ENCODE measurements around the gene ETV6. TPM values are rescaled to one million over a fixed set of nuclear protein-coding genes. Genes with fewer than 3 reads are reported as not detected.

The ETV6 gene
- total RNA-seq, 1 experiment from 2014 or later = 19.3 TPM

DNA sequence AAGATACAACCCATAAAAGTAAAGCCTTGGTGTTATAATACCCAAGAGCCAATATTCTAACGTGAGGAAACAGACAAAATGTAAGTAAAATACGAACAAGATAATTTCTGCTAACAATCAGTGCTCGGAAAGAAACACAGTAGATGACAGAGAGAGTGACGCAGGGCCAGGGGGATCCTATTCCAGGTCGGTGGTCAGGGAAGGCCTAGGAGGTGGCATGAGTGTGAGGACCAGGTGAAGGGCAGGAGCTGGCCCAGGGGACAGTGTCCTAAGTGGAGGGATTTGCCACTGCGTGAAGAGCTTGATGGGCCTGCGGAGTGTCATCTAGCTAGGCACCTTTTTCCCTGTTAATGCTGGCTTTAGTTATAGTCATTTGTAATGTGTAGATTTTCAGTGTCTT, 35.3 kb downstream of the ETV6 start:
- ChIA-PET CTCF (interaction anchor here (0.7 to 0.9 kb wide), 3 partner anchors 10 to 27 kb away, joined by 3 to 4 read pairs (median 3); no protein-coding TSS in a partner anchor), POLR2A (interaction anchor here (1.3 to 1.9 kb wide), 2 partner anchors 11 to 28 kb away, joined by 6 to 9 read pairs; no protein-coding TSS in a partner anchor)
- Mint-ChIP-seq H3K4me3 (ENCODE audit: unreplicated experiment) (no peak overlapping the region), H3K9me3 (ENCODE audit: unreplicated experiment) (no peaks in the 10 kb centered on the region), H3K27ac (ENCODE audit: low read depth, unreplicated experiment) (peak overlapping the region; percentile 73), H3K27me3 (ENCODE audit: insufficient read depth, unreplicated experiment) (no peaks in the 10 kb centered on the region), H3K36me3 (ENCODE audit: insufficient read depth, unreplicated experiment) (peaks cover 11% of the 10 kb centered on the region), H3K4me1 (ENCODE audit: insufficient read depth, unreplicated experiment) (peaks cover 27% of the 10 kb centered on the region)
- no TSS peak for BruUV-seq (replicated peaks)
- intact Hi-C loops (cut with micrococcal nuclease) = no loop called here
- TF ChIP-seq, protein P1, sequence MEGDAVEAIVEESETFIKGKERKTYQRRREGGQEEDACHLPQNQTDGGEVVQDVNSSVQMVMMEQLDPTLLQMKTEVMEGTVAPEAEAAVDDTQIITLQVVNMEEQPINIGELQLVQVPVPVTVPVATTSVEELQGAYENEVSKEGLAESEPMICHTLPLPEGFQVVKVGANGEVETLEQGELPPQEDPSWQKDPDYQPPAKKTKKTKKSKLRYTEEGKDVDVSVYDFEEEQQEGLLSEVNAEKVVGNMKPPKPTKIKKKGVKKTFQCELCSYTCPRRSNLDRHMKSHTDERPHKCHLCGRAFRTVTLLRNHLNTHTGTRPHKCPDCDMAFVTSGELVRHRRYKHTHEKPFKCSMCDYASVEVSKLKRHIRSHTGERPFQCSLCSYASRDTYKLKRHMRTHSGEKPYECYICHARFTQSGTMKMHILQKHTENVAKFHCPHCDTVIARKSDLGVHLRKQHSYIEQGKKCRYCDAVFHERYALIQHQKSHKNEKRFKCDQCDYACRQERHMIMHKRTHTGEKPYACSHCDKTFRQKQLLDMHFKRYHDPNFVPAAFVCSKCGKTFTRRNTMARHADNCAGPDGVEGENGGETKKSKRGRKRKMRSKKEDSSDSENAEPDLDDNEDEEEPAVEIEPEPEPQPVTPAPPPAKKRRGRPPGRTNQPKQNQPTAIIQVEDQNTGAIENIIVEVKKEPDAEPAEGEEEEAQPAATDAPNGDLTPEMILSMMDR (IDR thresholded peaks at IDR 0.05; ENCODE audit: unreplicated experiment) = no peak
- DNase-seq (ENCODE audit: unreplicated experiment) = no peak

- Mint-ChIP-seq H3K36me3 (ENCODE audit: insufficient read depth, unreplicated experiment) (peaks cover 11% of the 10 kb centered on the region), H3K4me3 (ENCODE audit: unreplicated experiment) (no peak overlapping the region), H3K4me1 (ENCODE audit: insufficient read depth, unreplicated experiment) (peaks cover 27% of the 10 kb centered on the region), H3K27ac (ENCODE audit: low read depth, unreplicated experiment) (no peak overlapping the region), H3K27me3 (ENCODE audit: insufficient read depth, unreplicated experiment) (no peaks in the 10 kb centered on the region), H3K9me3 (ENCODE audit: unreplicated experiment) (no peaks in the 10 kb centered on the region)
- ChIA-PET POLR2A (interaction anchor here (1.3 to 1.9 kb wide), 2 partner anchors 11 to 28 kb away, joined by 6 to 9 read pairs; no protein-coding TSS in a partner anchor), CTCF (interaction anchor here (0.7 to 0.9 kb wide), 3 partner anchors 9 to 57 kb away, joined by 3 to 4 read pairs (median 4); no protein-coding TSS in a partner anchor)
- BruUV-seq (replicated peaks) = no TSS peak
- intact Hi-C loops (cut with micrococcal nuclease) = no loop called here
- no peak for DNase-seq (ENCODE audit: unreplicated experiment)
- TF ChIP-seq, protein P1 (IDR thresholded peaks at IDR 0.05; ENCODE audit: unreplicated experiment) = no peak
Observed at GRCh38 chr12:11685316-11685715, 35.8 kb downstream of the ETV6 start.

DNA sequence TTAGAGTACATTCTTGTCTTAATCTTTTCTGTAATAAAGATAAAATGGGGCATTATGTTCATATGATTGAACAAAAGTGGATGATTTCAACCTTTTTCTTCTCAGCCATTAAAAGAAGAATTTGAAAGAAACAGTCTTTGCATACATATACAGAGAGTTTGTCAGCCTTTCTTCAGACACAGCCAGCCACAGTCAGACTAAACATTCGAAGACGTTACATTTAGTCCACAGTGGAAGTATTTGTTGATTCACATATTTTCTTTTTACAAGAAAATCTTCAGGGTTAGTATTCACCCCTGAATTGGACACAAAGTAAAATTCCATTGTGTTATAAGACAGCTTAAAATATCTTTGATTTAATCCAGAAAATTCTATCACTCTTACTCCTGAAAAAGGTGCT, 36.2 kb downstream of the ETV6 start:
- Mint-ChIP-seq H3K27me3 (ENCODE audit: insufficient read depth, unreplicated experiment) (no peaks in the 10 kb centered on the region), H3K4me1 (ENCODE audit: insufficient read depth, unreplicated experiment) (peaks cover 27% of the 10 kb centered on the region), H3K4me3 (ENCODE audit: unreplicated experiment) (no peak overlapping the region), H3K9me3 (ENCODE audit: unreplicated experiment) (no peaks in the 10 kb centered on the region), H3K27ac (ENCODE audit: low read depth, unreplicated experiment) (no peak overlapping the region), H3K36me3 (ENCODE audit: insufficient read depth, unreplicated experiment) (peaks cover 11% of the 10 kb centered on the region)
- intact Hi-C loops (cut with micrococcal nuclease) = no loop called here
- ChIA-PET POLR2A (interaction anchor here (0.6 to 1.9 kb wide), 2 partner anchors 11 to 16 kb away, joined by 3 to 9 read pairs; no protein-coding TSS in a partner anchor), CTCF (interaction anchor here (0.7 kb wide), 1 partner anchor 58 kb away, joined by 4 read pairs; no protein-coding TSS in a partner anchor)
- TF ChIP-seq, protein P1 (IDR thresholded peaks at IDR 0.05; ENCODE audit: unreplicated experiment) = no peak
- no peak for DNase-seq (ENCODE audit: unreplicated experiment)
- no TSS peak for BruUV-seq (replicated peaks)

- ChIA-PET POLR2A (interaction anchor here (0.6 kb wide), 1 partner anchor 15 kb away, joined by 3 read pairs; no protein-coding TSS in a partner anchor), CTCF (no interaction called here)
- intact Hi-C loops (cut with micrococcal nuclease) = no loop called here
- Mint-ChIP-seq H3K9me3 (ENCODE audit: unreplicated experiment) (no peaks in the 10 kb centered on the region), H3K27ac (ENCODE audit: low read depth, unreplicated experiment) (no peak overlapping the region), H3K4me1 (ENCODE audit: insufficient read depth, unreplicated experiment) (peaks cover 27% of the 10 kb centered on the region), H3K36me3 (ENCODE audit: insufficient read depth, unreplicated experiment) (peaks cover 11% of the 10 kb centered on the region), H3K27me3 (ENCODE audit: insufficient read depth, unreplicated experiment) (no peaks in the 10 kb centered on the region), H3K4me3 (ENCODE audit: unreplicated experiment) (no peak overlapping the region)
- TF ChIP-seq, protein P1 (IDR thresholded peaks at IDR 0.05; ENCODE audit: unreplicated experiment) = no peak
- no TSS peak for BruUV-seq (replicated peaks)
- DNase-seq (ENCODE audit: unreplicated experiment) = no peak
Observed at GRCh38 chr12:11686120-11686519, 36.6 kb downstream of the ETV6 start.

Data from MCF 10A (cell line).